ENCODE data around the gene PCNX1. TPM values are rescaled to one million over a fixed set of nuclear protein-coding genes. Genes with fewer than 3 reads are reported as not detected.

PCNX1 gene
- total RNA-seq, 1 donor from 2014 or later, result 46.2 TPM

DNA sequence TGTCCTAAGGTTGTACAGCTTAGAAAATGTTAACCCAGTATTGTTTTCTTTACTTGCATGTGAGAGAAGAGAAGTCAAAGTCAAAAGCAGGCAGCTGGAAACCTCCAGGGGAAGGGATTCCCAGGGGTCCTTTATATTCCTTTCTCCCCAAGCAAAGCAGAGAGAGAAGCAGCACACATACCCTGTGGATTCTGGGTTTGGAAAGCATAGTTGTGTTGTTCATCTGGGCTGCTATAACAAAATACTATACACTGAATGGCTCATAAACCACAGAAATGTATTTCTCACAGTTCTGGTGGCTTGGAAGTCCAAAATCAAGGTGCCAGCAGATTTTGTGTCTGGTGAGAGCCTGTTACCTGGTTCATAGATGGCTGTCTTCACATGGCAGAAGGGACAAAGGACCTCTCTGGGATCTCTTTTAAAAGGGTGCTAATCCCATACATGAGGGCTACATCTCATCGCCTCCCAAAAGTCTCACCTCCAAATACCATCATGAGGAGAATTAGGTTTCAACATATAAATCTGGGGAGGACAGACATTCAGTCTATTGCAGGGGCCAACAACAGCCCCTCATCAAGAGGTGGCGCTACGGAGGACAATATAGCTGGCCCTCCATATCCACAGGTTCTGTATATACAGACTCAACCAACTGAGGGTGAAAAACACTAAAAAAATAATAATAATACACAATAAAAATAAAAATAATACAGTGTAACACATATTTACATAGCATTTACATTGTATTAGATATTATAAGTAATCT is 19.3 kb upstream of the PCNX1 start:
- DNase-seq (ENCODE audit: low spot score), result no peak
- intact Hi-C loops (cut with DNase I), result no loop called here

- intact Hi-C loops (cut with DNase I), result no loop called here
- DNase-seq (ENCODE audit: low spot score), result no peak
Observed at GRCh38 chr14:70888681-70889175, 18.5 kb upstream of the PCNX1 start.

GRCh38 chr14:70889555-70889954 is 17.7 kb upstream of the PCNX1 start:
- intact Hi-C loops (cut with DNase I), result no loop called here
- DNase-seq (ENCODE audit: low spot score), result no peak

DNA sequence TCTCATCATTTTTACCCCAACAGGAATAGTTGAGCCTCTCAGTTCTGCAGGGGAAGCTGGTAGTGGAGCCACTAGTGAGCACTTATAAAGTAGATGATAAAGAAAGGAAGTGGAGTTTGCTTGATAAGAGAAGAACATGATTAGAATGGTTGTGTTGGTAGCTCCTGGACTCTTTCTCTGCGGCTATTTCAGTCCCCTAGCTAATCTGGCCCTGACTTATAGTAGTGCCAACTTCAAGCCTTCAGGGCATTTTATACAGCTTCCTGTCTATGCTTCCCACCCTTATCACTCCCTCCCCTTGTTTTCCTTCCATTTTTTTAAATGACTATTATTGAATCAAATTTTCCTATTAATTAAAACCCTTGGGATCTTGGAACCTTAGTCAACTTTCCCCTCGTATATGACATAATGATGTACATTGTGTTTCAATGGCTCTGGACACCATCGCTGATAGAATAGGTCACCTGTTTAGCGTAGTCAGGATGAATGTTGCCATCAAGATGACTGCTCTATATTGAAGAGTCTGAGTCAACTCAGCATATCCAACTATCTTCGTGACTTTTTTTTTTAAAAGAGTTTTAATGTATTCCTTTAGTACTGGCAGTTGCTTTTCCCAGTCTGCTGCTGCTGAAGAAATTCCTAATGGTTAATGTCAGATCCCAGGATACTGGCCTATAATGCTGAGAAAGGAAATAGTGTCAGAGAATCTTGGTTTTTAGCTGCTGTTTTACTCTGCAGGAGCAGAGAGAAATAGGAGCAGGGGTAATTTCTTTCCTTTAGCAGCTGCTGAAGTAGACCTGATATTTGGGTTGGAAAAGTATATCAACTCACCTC is 16.2 kb upstream of the PCNX1 start:
- intact Hi-C loops (cut with DNase I), result no loop called here
- no peak for DNase-seq (ENCODE audit: low spot score)

GRCh38 chr14:70891737-70892136 is 15.5 kb upstream of the PCNX1 start:
- no peak for DNase-seq (ENCODE audit: low spot score)
- intact Hi-C loops (cut with DNase I), result no loop called here

GRCh38 chr14:70893062-70893845 is 14.0 kb upstream of the PCNX1 start:
- intact Hi-C loops (cut with DNase I), result no loop called here
- no peak for DNase-seq (ENCODE audit: low spot score)

DNA sequence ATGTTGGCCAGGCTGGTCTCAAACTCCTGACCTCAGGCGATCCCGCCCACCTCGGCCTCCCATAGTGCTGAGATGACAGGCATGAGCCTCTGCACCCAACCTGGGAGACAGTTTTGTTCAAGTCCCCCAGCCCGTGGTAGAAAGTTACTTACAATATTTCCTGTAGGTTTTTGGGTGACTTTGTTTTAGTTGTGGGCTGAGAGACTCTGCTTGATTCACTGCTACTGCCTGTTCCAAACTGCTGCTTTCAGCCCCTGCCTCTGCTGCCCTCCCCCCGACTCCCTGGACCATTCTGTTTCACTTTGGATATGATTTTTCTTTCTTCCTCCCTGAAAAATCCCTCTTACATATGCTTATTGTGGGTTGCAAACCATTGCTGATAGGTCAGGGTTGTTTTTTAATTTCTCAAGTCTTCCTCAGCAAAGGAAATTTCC is 13.4 kb upstream of the PCNX1 start:
- no peak for DNase-seq (ENCODE audit: low spot score)
- intact Hi-C loops (cut with DNase I), result no loop called here

- DNase-seq (ENCODE audit: low spot score), result no peak
- intact Hi-C loops (cut with DNase I), result no loop called here
Observed at GRCh38 chr14:70894868-70895267, 12.4 kb upstream of the PCNX1 start.

- DNase-seq (ENCODE audit: low spot score), result no peak
- intact Hi-C loops (cut with DNase I), result no loop called here
Observed at GRCh38 chr14:70896317-70896716, 10.9 kb upstream of the PCNX1 start.

- intact Hi-C loops (cut with DNase I), result no loop called here
Observed at GRCh38 chr14:70896981-70897380, 10.3 kb upstream of the PCNX1 start.

GRCh38 chr14:70897464-70897863 is 9.8 kb upstream of the PCNX1 start:
- no peak for DNase-seq (ENCODE audit: low spot score)
- intact Hi-C loops (cut with DNase I), result no loop called here

More at GRCh38 chr14:70896981-70897380, 10.3 kb upstream of the PCNX1 start:
- no peak for DNase-seq (ENCODE audit: low spot score)

GRCh38 chr14:70898111-70898745 is 9.0 kb upstream of the PCNX1 start:
- no peak for DNase-seq (ENCODE audit: low spot score)
- intact Hi-C loops (cut with DNase I), result no loop called here

DNA sequence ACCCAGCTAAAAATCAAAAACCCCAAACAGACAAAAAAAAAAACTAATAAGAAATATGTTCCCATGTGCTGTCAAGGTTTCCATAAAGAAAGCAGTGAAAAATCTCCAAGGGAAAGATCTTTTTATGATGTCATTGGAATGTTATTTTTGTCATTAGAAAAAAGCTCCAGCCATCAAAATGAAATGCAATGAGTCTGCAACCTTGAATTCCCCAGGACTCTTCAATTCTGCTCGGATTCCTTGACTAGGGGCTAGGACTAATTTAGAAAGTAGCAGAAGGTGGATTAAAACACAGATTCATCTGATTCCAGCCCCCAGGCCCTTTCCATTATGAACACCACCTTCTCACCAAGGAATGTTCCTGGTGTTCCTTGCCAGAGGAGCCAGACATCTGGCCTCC is 6.0 kb upstream of the PCNX1 start:
- intact Hi-C loops (cut with DNase I), result no loop called here
- DNase-seq (ENCODE audit: low spot score), result no peak

GRCh38 chr14:70902184-70902583 is 5.1 kb upstream of the PCNX1 start:
- intact Hi-C loops (cut with DNase I), result no loop called here
- no peak for DNase-seq (ENCODE audit: low spot score)

GRCh38 chr14:70904373-70904772 is 2.9 kb upstream of the PCNX1 start:
- intact Hi-C loops (cut with DNase I), result no loop called here
- DNase-seq (ENCODE audit: low spot score), result no peak

- DNase-seq (ENCODE audit: low spot score), result peak; percentile 76
- intact Hi-C loops (cut with DNase I), result loop anchor here (5.0 kb wide), 3 partner anchors 63 to 88 kb away; no protein-coding TSS in a partner anchor
Observed at GRCh38 chr14:70905301-70905700, 2.0 kb upstream of the PCNX1 start.

DNA sequence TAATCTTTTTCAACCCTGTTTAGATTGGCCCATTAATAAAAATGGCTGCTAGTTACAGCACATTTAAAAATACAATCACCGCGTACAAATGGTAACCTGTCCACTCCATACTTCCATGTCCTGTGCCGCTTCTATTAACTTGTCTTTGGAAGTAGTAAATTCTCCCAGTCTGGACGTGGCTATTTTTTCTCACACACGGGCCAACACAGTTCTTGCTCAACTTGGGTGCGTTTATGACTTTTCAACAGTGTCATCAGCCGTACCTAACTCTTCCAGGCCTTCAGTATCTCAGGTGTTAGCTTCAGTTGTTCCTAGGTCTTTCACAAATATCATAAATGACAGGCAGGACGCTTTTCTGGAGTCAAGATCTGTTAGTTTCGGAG is 475 bp upstream of the PCNX1 start:
- intact Hi-C loops (cut with DNase I), result loop anchor here (5.0 kb wide), 3 partner anchors 64 to 89 kb away; no protein-coding TSS in a partner anchor

GRCh38 chr14:70907996-70908934 is 1.0 kb downstream of the PCNX1 start:
- peak; percentile 85 for DNase-seq (ENCODE audit: low spot score)
- intact Hi-C loops (cut with DNase I), result loop anchor here (5.0 kb wide), 3 partner anchors 64 to 91 kb away; no protein-coding TSS in a partner anchor

More for the DNA sequence above, 475 bp upstream of the PCNX1 start:
- no peak for DNase-seq (ENCODE audit: low spot score)
